ENCODE data around the gene LPIN2.

The LPIN2 gene

GRCh38 chr18:2998644-2999043 is 14.3 kb downstream of the LPIN2 start:
- Histone ChIP-seq H3K4me3 (ENCODE audit: low read length) (no peak overlapping the region), H3K4me2 (ENCODE audit: low read length) (no peak overlapping the region), H4K20me1 (ENCODE audit: control insufficient read depth, insufficient read depth, low read depth, low read length) (no peaks in the 10 kb centered on the region), H3K4me1 (ENCODE audit: control insufficient read depth, low read length) (peaks cover 5% of the 10 kb centered on the region), H3K9me2 (replicated peaks; ENCODE audit: control insufficient read depth, low read length) (no peaks in the 10 kb centered on the region), H3K27me3 (ENCODE audit: control insufficient read depth, low read length) (no peaks in the 10 kb centered on the region), H3K79me2 (ENCODE audit: control insufficient read depth, low read length) (peaks cover 35% of the 10 kb centered on the region), H3K9me3 (ENCODE audit: control insufficient read depth, insufficient read depth, low read length) (no peaks in the 10 kb centered on the region), H3F3A (ENCODE audit: control insufficient read depth, insufficient read depth) (no peaks in the 10 kb centered on the region), H3K36me3 (ENCODE audit: control insufficient read depth, low read length) (peaks cover 5% of the 10 kb centered on the region; the same call in 1 of the 2 replicates), H3K27ac (ENCODE audit: low read depth, low read length) (no peak overlapping the region)
- no peak for TF ChIP-seq EZH2phosphoT487 (IDR thresholded peaks at IDR 0.05; ENCODE audit: borderline replicate concordance, low read length)

GRCh38 chr18:2997846-2998564 is 14.9 kb downstream of the LPIN2 start:
- no peaks in the 10 kb centered on the region for H3F3A ChIP-seq (ENCODE audit: control insufficient read depth, insufficient read depth)
- H3K9me3 ChIP-seq (ENCODE audit: control insufficient read depth, insufficient read depth, low read length): no peaks in the 10 kb centered on the region
- H3K79me2 ChIP-seq (ENCODE audit: control insufficient read depth, low read length): peaks cover 41% of the 10 kb centered on the region
- H4K20me1 ChIP-seq (ENCODE audit: control insufficient read depth, insufficient read depth, low read depth, low read length): no peaks in the 10 kb centered on the region
- peaks cover 5% of the 10 kb centered on the region for H3K4me1 ChIP-seq (ENCODE audit: control insufficient read depth, low read length)
- H3K27ac ChIP-seq (ENCODE audit: low read depth, low read length): no peak overlapping the region
- H3K27me3 ChIP-seq (ENCODE audit: control insufficient read depth, low read length): no peaks in the 10 kb centered on the region
- H3K36me3 ChIP-seq (ENCODE audit: control insufficient read depth, low read length): peaks cover 2% of the 10 kb centered on the region; the same call in 1 of the 2 replicates
- no peak overlapping the region for H3K4me3 ChIP-seq (ENCODE audit: low read length)
- no peaks in the 10 kb centered on the region for H3K9me2 ChIP-seq (replicated peaks; ENCODE audit: control insufficient read depth, low read length)
- TF ChIP-seq EZH2phosphoT487 (IDR thresholded peaks at IDR 0.05; ENCODE audit: borderline replicate concordance, low read length) (no peak), CTCF (IDR thresholded peaks at IDR 0.05; ENCODE audit: low read depth, low read length, poor library complexity, severe bottlenecking) (no peak)
- H3K4me2 ChIP-seq (ENCODE audit: low read length): no peak overlapping the region

GRCh38 chr18:2997429-2997828 is 15.5 kb downstream of the LPIN2 start:
- H4K20me1 ChIP-seq (ENCODE audit: control insufficient read depth, insufficient read depth, low read depth, low read length): no peaks in the 10 kb centered on the region
- H3F3A ChIP-seq (ENCODE audit: control insufficient read depth, insufficient read depth): no peaks in the 10 kb centered on the region
- no peak overlapping the region for H3K4me3 ChIP-seq (ENCODE audit: low read length)
- H3K9me2 ChIP-seq (replicated peaks; ENCODE audit: control insufficient read depth, low read length): no peaks in the 10 kb centered on the region
- H3K9me3 ChIP-seq (ENCODE audit: control insufficient read depth, insufficient read depth, low read length): no peaks in the 10 kb centered on the region
- H3K4me2 ChIP-seq (ENCODE audit: low read length): no peak overlapping the region
- no peak overlapping the region for H3K27ac ChIP-seq (ENCODE audit: low read depth, low read length)
- no peak for TF ChIP-seq CTCF (IDR thresholded peaks at IDR 0.05; ENCODE audit: low read depth, low read length, poor library complexity, severe bottlenecking)
- TF ChIP-seq EZH2phosphoT487 (IDR thresholded peaks at IDR 0.05; ENCODE audit: borderline replicate concordance, low read length): no peak
- peaks cover 5% of the 10 kb centered on the region for H3K4me1 ChIP-seq (ENCODE audit: control insufficient read depth, low read length)
- H3K79me2 ChIP-seq (ENCODE audit: control insufficient read depth, low read length): peaks cover 41% of the 10 kb centered on the region
- no peaks in the 10 kb centered on the region for H3K27me3 ChIP-seq (ENCODE audit: control insufficient read depth, low read length)
- H3K36me3 ChIP-seq (ENCODE audit: control insufficient read depth, low read length): no peaks in the 10 kb centered on the region

Data from DOHH2 (cell line).